ENCODE data around the gene UBTD1.

The UBTD1 gene

GRCh38 chr10:97497572-97498075 lies 1.1 kb upstream of the UBTD1 start:
- peak overlapping the region; percentile 93 for H3K4me3 ChIP-seq (ENCODE audit: low read depth, low read length)
- no peak for TF ChIP-seq CTCF (IDR thresholded peaks at IDR 0.05; ENCODE audit: low read depth, low read length, missing control alignments)
- peak; percentile 65 for DNase-seq (ENCODE audit: low read depth)

- peak within 1 kb of the TSS; percentile 93 for H3K4me3 ChIP-seq (ENCODE audit: low read depth, low read length)
- DNase-seq (ENCODE audit: low read depth): peak; percentile 77
- no peak for TF ChIP-seq CTCF (IDR thresholded peaks at IDR 0.05; ENCODE audit: low read depth, low read length, missing control alignments)
Measured at GRCh38 chr10:97498076-97498840, 466 bp upstream of the UBTD1 start, which contains the start of gene MMS19. TSS of gene MMS19 (minus strand) at chr10:97498422. CDS start at chr10:97498384, 38 bp downstream.

- TF ChIP-seq CTCF (IDR thresholded peaks at IDR 0.05; ENCODE audit: low read depth, low read length, missing control alignments): no peak
- no peak for DNase-seq (ENCODE audit: low read depth)
- peak overlapping the region; percentile 93 for H3K4me3 ChIP-seq (ENCODE audit: low read depth, low read length)
Measured at GRCh38 chr10:97499561-97500296, 1.0 kb downstream of the UBTD1 start.

GRCh38 chr10:97500297-97500575 lies 1.5 kb downstream of the UBTD1 start:
- H3K4me3 ChIP-seq (ENCODE audit: low read depth, low read length): no peak overlapping the region
- TF ChIP-seq CTCF (IDR thresholded peaks at IDR 0.05; ENCODE audit: low read depth, low read length, missing control alignments): no peak
- DNase-seq (ENCODE audit: low read depth): no peak

GRCh38 chr10:97502916-97503315 lies 4.2 kb downstream of the UBTD1 start:
- no peak overlapping the region for H3K4me3 ChIP-seq (ENCODE audit: low read depth, low read length)
- TF ChIP-seq CTCF (IDR thresholded peaks at IDR 0.05; ENCODE audit: low read depth, low read length, missing control alignments): no peak
- no peak for DNase-seq (ENCODE audit: low read depth)

GRCh38 chr10:97503406-97503805 lies 4.7 kb downstream of the UBTD1 start:
- no peak for DNase-seq (ENCODE audit: low read depth)
- no peak overlapping the region for H3K4me3 ChIP-seq (ENCODE audit: low read depth, low read length)
- TF ChIP-seq CTCF (IDR thresholded peaks at IDR 0.05; ENCODE audit: low read depth, low read length, missing control alignments): no peak

All from GM12864 (cell line).